Activated naive CD4-positive, alpha-beta T cell treated with anti-CD3 and anti-CD28 coated beads, Interleukin-2, amount 50 U/mL, for 24 hours (primary cell): ENCODE data around the gene ZNF197.
"Not testable (repeated sequence)": the region's sequence is repeated elsewhere in the genome, so short reads cannot be mapped to it uniquely, and the experiment has no call there.

ENCODE experiments used
- H3K27ac Mint-ChIP-seq: one replicate; pipeline ENCODE4 v1.8.0; 2021; ENCODE audit warnings: mild to moderate bottlenecking, mixed read lengths
- H3K27me3 Mint-ChIP-seq: one replicate; pipeline ENCODE4 v1.8.0; 2021; ENCODE audit warnings: mixed read lengths
- H3K36me3 Mint-ChIP-seq: one replicate; pipeline ENCODE4 v1.8.0; 2021; ENCODE audit warnings: mixed read lengths
- H3K4me1 Mint-ChIP-seq: one replicate; pipeline ENCODE4 v1.8.0; 2021; ENCODE audit warnings: mixed read lengths
- H3K4me3 Mint-ChIP-seq: one replicate; pipeline ENCODE4 v1.8.0; 2021; ENCODE audit warnings: mild to moderate bottlenecking, mixed read lengths
- H3K9me3 Mint-ChIP-seq: one replicate; pipeline ENCODE4 v1.8.0; 2021; ENCODE audit warnings: mixed read lengths

The ZNF197 gene

DNA sequence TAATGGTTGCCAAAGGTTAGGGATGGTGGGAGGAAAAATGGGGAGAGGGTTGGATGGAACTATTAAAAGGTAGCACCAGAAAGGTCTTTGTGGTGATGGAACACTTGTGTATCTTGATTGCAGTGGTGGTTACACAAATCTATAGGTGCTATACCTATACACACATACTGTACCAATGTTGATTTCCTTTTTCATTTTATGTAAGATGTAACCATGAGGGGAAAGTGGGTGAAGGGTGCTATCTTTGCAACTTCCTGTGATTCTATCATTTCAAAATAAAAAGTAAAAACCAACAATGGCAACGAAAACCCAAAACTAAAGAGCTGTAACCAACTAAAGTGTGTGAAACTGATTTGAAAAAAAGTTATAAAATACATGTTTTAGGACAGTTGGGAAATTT is 22.9 kb downstream of the ZNF197 start:
- peaks cover 8% of the 10 kb centered on the region for H3K27me3 Mint-ChIP-seq
- peaks cover 14% of the 10 kb centered on the region for H3K4me1 Mint-ChIP-seq
- peak overlapping the region; percentile 74 for H3K4me3 Mint-ChIP-seq
- H3K9me3 Mint-ChIP-seq: peaks cover 22% of the 10 kb centered on the region
- H3K27ac Mint-ChIP-seq: no peak overlapping the region
- peaks cover 29% of the 10 kb centered on the region for H3K36me3 Mint-ChIP-seq

DNA sequence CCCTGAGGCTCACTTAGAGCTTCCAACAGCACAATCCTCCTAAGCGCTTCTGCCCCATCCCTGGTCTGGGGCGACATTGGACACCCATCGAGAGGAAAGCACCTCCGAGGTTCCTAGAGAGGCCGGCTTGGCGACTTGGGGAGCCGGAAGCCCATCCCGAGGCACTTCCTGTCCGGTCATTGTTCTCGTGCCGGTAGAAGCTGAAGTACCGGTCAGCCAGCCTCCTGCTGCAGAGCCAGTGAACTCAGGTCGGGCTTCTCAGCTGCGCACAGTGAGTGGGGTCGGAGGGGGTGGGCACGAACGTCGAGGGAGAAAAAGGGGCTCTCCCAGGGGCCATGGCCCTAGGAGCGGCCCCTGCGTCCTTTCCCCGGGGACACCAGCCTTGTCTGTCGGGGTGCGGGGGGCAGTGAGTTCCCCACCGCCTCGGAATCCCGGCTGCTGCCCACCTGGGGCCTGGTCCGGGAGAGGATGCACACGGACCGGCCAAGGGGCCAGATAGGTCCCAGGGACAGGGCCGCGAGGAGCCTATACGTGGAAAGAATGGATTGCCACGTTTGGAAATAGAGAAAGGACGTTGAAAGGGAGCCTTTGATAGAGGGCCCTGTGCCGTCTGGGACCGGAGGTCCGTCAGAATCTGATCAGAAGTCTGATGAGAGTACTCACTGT is 23.9 kb downstream of the ZNF197 start, which contains the start of gene ZNF35:
ZNF35 (plus strand) TSS at position 169 of the 666 bp plus-strand sequence. CDS start 2,336 bp downstream, outside the sequence.
- Mint-ChIP-seq H3K27ac (no peak within 1 kb of the TSS), H3K9me3 (peaks cover 23% of the 10 kb centered on the region), H3K36me3 (peaks cover 21% of the 10 kb centered on the region), H3K4me1 (peaks cover 14% of the 10 kb centered on the region), H3K27me3 (peaks cover 8% of the 10 kb centered on the region), H3K4me3 (peak within 1 kb of the TSS; percentile 74)

DNA sequence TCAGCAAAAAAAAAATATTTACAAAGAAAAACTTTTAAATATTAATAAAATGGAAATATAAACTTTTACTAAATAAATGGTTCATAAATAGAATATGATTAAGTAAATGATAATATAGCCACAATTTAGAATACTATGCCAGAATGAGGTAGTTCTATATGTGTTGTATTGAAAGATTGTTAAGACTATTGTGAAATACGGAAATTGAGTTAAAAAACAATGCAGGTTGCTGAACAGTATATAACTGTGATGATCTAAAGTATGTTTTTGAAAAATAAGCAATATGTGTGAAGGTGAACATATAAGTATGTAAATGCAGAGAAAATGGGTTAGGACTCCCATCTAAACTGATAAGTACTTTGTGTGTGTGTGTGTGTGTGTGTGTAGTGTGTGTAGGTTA is 24.9 kb downstream of the ZNF197 start:
- peaks cover 14% of the 10 kb centered on the region for H3K4me1 Mint-ChIP-seq
- H3K27ac Mint-ChIP-seq: no peak overlapping the region
- no peak overlapping the region for H3K4me3 Mint-ChIP-seq
- H3K27me3 Mint-ChIP-seq: peaks cover 8% of the 10 kb centered on the region
- peaks cover 27% of the 10 kb centered on the region for H3K9me3 Mint-ChIP-seq
- H3K36me3 Mint-ChIP-seq: peaks cover 25% of the 10 kb centered on the region

DNA sequence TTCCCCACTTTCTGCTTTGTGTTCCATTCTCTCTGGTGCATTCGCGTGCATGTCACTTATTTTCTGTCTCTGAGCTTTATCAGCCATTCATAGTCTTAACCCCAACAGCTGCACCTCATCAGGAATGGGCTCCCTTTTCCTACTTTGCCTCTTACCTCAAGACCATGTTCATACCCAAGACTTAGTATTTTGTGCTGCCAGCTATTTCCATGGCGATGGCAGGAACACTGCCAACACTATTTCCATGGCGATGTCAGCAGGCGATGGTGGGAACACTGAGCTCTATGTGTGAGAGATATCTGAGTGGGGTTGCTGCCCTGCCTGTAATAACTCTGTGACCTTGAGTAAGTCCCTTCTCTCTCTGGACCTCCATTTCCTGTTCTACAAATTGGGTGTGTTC is 29.2 kb downstream of the ZNF197 start:
- Mint-ChIP-seq H3K4me1 (no peaks in the 10 kb centered on the region), H3K9me3 (peaks cover 14% of the 10 kb centered on the region), H3K4me3 (no peak overlapping the region), H3K36me3 (peaks cover 32% of the 10 kb centered on the region), H3K27me3 (peaks cover 4% of the 10 kb centered on the region), H3K27ac (no peak overlapping the region)

DNA sequence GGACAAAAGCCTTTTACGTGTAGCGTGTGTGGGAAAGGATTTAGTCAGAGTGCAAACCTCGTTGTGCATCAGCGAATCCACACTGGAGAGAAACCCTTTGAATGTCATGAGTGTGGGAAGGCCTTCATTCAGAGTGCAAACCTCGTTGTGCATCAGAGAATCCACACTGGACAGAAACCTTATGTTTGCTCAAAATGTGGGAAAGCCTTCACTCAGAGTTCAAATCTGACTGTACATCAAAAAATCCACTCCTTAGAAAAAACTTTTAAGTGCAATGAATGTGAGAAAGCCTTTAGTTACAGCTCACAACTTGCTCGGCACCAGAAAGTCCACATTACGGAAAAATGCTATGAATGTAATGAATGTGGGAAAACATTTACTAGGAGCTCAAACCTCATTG is 34.2 kb downstream of the ZNF197 start:
- peaks cover 7% of the 10 kb centered on the region for H3K9me3 Mint-ChIP-seq
- peaks cover 28% of the 10 kb centered on the region for H3K36me3 Mint-ChIP-seq
- no peak overlapping the region for H3K4me3 Mint-ChIP-seq
- no peaks in the 10 kb centered on the region for H3K27me3 Mint-ChIP-seq
- H3K4me1 Mint-ChIP-seq: no peaks in the 10 kb centered on the region
- H3K27ac Mint-ChIP-seq: no peak overlapping the region

DNA sequence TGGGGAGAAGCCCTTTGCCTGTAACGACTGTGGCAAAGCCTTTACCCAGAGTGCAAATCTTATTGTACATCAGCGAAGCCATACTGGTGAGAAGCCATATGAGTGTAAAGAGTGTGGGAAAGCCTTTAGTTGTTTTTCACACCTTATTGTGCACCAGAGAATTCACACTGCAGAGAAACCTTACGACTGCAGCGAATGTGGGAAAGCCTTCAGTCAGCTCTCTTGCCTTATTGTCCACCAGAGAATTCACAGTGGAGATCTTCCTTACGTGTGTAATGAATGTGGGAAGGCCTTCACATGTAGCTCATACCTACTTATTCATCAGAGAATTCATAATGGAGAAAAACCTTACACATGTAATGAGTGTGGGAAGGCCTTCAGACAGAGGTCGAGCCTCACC is 34.6 kb downstream of the ZNF197 start:
- H3K27me3 Mint-ChIP-seq: no peaks in the 10 kb centered on the region
- H3K27ac Mint-ChIP-seq: no peak overlapping the region
- H3K4me1 Mint-ChIP-seq: no peaks in the 10 kb centered on the region
- H3K4me3 Mint-ChIP-seq: no peak overlapping the region
- peaks cover 6% of the 10 kb centered on the region for H3K9me3 Mint-ChIP-seq
- peaks cover 26% of the 10 kb centered on the region for H3K36me3 Mint-ChIP-seq

DNA sequence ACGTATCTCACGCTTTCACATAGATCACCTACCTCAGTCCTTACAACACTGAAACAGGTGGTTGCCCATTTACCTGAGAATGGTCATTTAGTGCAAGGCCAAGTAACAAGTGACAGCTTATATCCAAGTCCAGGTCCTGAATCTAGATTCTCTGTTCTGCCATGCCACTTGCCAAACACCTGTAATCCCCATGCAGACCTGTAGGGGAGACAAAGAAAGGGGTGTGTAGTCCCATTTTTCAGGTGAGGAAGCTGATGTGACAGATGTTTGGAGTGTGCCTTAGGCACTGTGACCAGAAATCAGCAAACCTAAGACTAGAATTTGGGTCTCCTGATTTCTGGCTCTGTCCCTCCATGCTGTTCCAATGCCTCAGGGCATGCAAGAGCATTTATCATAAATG is 36.4 kb downstream of the ZNF197 start:
- Mint-ChIP-seq H3K4me3 (no peak overlapping the region), H3K27ac (no peak overlapping the region), H3K4me1 (no peaks in the 10 kb centered on the region), H3K27me3 (peaks cover 3% of the 10 kb centered on the region), H3K9me3 (peaks cover 13% of the 10 kb centered on the region), H3K36me3 (peaks cover 25% of the 10 kb centered on the region)

DNA sequence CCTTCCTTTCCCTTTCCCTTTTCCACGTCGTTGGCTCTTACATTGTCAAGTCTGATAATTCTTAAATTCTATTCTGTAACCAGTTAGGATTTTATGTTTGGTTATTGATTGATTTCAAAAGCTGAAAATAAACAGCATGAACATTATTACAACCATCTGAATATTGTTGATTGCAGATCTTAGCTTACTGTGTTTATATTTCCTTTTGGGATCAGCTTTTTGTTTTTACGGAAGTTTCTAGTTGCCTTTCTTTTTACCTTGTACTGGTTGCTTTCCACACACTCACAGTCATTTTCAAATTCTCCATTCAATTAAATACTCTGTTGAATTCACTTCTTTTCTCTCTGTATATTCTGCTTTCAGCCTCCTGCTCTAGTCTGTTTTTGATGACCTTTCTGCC is 40.3 kb downstream of the ZNF197 start:
- Mint-ChIP-seq H3K36me3 (peaks cover 13% of the 10 kb centered on the region), H3K27me3 (peaks cover 8% of the 10 kb centered on the region), H3K4me1 (no peaks in the 10 kb centered on the region), H3K4me3 (no peak overlapping the region), H3K9me3 (peaks cover 13% of the 10 kb centered on the region), H3K27ac (no peak overlapping the region)

DNA sequence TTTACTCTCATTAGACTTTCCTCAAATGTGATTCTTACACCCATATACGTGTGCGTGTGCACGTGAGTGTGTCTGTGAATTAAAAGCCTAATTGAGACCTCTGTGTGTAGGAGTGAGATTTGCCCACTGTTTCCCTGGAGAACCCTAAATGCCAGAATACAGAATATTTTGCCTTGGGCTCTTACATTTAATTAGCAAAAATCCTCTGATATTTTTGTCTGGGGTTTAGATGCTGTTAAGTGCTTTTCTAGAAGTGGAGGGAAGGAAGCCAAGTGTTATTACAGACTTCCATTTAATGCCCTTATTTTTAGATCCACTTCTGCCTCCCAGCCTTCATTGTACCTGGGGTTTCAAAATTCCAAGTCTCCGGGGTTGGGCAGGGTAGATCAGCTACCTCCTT is 41.5 kb downstream of the ZNF197 start:
- H3K27me3 Mint-ChIP-seq: peaks cover 8% of the 10 kb centered on the region
- peaks cover 10% of the 10 kb centered on the region for H3K36me3 Mint-ChIP-seq
- H3K9me3 Mint-ChIP-seq: peaks cover 13% of the 10 kb centered on the region
- no peak overlapping the region for H3K4me3 Mint-ChIP-seq
- H3K4me1 Mint-ChIP-seq: no peaks in the 10 kb centered on the region
- no peak overlapping the region for H3K27ac Mint-ChIP-seq

DNA sequence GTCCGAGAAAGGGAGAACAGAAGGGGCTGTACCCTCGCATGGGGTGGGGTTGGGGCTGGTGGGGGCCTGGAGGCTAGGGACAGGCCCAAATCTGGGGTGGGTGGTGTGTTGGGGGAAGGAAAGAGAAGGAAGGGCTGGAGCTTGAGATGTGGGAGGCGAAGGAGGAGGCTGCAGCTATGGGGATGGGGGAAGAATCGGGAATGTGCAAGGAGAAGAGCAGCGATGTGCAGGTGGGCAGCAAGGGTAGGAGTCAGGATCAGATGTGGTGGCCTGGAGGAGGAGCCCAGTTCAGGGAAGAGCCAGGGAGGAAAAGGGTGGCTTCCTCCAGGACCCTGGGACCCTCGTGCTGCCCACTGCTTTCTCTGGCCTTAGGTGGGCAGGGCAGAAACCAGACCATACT is 44.9 kb downstream of the ZNF197 start:
- H3K9me3 Mint-ChIP-seq: peaks cover 20% of the 10 kb centered on the region
- H3K4me1 Mint-ChIP-seq: no peaks in the 10 kb centered on the region
- peaks cover 8% of the 10 kb centered on the region for H3K27me3 Mint-ChIP-seq
- no peak overlapping the region for H3K4me3 Mint-ChIP-seq
- peaks cover 9% of the 10 kb centered on the region for H3K36me3 Mint-ChIP-seq
- no peak overlapping the region for H3K27ac Mint-ChIP-seq

DNA sequence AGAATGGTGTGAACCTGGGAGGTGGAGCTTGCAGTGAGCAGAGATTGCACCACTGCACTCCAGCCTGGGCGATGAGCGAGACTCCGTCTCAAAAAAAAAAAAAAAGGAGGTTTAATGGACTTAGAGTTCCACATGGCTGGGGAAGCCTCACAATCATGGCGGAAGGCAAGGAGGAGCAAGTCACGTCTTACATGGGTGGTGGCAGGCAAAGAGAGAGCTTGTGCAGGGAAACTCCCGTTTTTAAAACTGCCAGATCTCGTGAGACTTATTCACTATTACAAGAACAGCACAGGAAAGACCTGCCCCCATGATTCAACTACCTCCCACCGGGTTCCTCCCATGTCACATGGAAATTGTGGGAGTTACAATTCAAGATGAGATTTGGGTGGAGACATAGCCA is 48.6 kb downstream of the ZNF197 start:
- not testable (repeated sequence) for H3K36me3 Mint-ChIP-seq, H3K4me3 Mint-ChIP-seq, H3K27ac Mint-ChIP-seq, H3K27me3 Mint-ChIP-seq, H3K4me1 Mint-ChIP-seq
- H3K9me3 Mint-ChIP-seq: peaks cover 13% of the 10 kb centered on the region

DNA sequence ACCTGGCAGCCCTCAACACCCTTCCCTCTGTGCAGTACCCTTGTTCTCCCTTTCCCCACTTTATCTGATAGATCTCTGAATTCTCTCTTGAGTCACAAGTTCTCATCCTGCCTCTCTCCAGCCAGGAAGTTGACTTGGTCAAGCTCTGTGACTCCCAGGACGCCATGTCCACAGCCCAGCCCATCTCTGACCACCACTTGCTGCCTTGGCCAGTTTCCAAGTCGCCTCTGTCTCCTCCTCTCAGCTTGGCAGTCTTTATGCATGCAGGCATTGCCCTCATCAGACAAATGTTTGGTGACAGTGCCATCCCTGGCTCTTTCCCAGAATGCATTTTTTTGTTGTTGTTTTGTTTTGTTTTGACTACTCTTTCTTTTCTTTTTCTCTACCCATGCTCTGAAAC is 49.4 kb downstream of the ZNF197 start:
- Mint-ChIP-seq H3K4me3 (no peak overlapping the region), H3K27me3 (peaks cover 2% of the 10 kb centered on the region), H3K27ac (no peak overlapping the region), H3K36me3 (peaks cover 4% of the 10 kb centered on the region), H3K9me3 (peaks cover 13% of the 10 kb centered on the region), H3K4me1 (no peaks in the 10 kb centered on the region)

DNA sequence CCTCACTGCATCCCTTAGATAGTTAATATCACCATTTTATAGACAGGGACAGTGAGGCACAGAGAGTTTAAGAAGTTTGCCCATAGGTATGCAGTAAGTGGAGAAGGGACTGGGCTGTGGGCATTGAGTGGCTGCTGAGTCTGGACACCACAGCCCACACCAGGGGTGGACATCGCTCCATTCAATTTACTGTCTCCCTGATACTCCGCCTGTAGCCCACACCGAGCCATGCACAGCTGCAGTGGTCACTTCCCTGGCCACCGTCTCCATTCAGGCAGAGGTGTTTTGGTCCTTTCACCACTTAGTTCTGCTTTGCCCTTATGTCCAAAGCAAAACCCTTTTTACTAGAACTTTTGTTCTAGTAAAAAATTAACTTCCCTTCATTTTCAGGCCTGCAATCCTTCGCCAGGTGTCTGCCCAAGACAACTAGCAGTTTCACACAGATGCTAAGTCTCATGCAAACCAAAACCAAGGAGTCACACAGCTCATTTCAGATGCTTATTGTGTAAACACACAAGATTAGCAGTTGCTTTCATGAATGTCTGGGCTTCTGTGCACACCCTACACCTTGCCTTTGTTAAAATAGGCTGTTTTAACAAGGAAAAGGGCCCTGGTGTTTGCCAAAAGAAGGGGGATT is 53.8 kb downstream of the ZNF197 start:
- H3K9me3 Mint-ChIP-seq: peaks cover 7% of the 10 kb centered on the region
- no peak overlapping the region for H3K4me3 Mint-ChIP-seq
- H3K27ac Mint-ChIP-seq: no peak overlapping the region
- no peaks in the 10 kb centered on the region for H3K27me3 Mint-ChIP-seq
- no peaks in the 10 kb centered on the region for H3K4me1 Mint-ChIP-seq
- peaks cover 11% of the 10 kb centered on the region for H3K36me3 Mint-ChIP-seq

DNA sequence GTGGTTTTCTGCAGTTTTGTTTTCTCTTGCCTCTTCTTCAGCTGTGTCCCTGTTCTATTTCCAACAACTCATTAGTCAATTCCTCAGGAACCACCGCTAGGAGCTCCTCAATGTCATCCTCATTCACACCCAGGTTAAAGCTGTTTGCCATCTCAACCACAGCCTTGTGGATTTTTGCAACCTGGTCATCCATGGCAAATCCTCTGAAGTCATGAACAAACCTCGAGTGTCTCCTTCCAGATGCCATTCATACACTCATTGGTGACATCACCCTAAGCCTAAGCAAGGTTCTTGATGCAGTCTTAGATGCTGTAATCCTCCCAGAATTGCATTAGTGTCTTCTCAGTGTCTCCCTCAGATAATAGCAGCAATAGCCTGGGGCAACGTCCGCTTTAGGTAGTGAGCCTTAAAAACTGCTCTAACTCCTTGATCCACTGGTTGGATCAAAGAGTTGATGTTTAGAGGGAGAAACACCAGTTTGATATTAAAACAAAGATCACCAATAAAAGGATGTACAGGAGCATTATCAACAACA is 56.2 kb downstream of the ZNF197 start:
- H3K9me3 Mint-ChIP-seq: peaks cover 9% of the 10 kb centered on the region
- no peak overlapping the region for H3K27ac Mint-ChIP-seq

DNA sequence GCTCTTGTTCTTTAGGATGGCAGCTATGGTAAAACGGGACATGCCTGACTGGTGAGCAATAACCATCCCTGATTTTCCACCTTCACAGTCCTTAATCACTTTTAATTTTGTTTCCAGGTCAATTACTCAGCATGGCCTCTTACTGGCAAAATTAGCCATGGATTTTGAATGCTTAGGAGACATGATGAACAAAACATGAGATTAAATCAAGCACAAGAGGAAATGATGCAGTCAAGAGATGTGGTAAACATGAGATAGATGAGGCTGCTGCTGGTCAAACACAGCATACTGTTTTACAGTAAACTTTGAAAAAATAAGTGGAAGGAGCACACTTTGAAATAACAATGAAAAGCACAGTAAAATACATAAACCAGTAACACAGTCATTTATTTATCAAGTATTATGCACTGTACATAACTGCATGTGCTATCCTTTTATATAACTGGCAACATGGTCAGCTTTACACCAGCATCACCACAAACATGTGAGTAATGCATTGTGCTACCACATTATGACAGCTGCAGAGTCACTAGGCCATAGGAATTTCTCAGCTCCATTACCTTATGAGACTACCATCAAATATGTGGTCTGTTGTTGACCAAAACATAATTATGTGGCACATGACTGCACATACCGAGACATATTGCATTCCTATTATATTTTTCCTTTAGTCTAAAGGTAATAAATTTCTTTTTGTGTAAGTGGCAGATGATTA is 57.5 kb downstream of the ZNF197 start:
- Mint-ChIP-seq H3K4me1 (peaks cover 10% of the 10 kb centered on the region), H3K4me3 (no peak overlapping the region), H3K9me3 (peaks cover 22% of the 10 kb centered on the region), H3K36me3 (peaks cover 35% of the 10 kb centered on the region), H3K27me3 (peaks cover 22% of the 10 kb centered on the region), H3K27ac (no peak overlapping the region)

More for the DNA sequence above, 56.2 kb downstream of the ZNF197 start:
- Mint-ChIP-seq H3K4me3 (no peak overlapping the region), H3K27me3 (peaks cover 13% of the 10 kb centered on the region), H3K36me3 (peaks cover 26% of the 10 kb centered on the region), H3K4me1 (peaks cover 10% of the 10 kb centered on the region)
